GM15510 (cell line): ENCODE results near the gene CNTN5.

Experiments
- POLR2A ChIP-seq: IDR thresholded peaks from 3 replicates; pipeline ENCODE4 v1.6.1; 2011; ENCODE audit warnings: borderline replicate concordance; ENCODE audit not compliant: insufficient read length; ENCODE audit errors: extremely low read depth

The CNTN5 gene

DNA sequence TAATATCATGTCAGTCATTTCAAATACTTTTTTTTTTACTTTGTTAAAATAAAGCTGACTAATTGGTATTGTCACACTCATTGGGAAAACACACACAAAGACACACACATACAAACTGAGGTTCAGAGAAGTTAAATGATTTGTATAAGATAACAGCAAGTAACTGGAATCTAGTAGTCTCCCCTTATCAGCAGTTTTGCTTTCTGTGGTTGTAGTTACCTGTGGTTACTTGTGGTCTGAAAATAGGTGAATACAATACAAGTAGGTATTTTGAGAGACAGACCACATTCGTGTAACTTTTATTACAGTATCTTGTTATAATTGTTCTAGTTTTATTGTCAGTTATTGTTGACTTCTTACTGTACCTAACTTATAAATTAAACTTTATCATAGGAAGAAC lies 610.9 kb downstream of the CNTN5 start:
- no peak for TF ChIP-seq POLR2A

DNA sequence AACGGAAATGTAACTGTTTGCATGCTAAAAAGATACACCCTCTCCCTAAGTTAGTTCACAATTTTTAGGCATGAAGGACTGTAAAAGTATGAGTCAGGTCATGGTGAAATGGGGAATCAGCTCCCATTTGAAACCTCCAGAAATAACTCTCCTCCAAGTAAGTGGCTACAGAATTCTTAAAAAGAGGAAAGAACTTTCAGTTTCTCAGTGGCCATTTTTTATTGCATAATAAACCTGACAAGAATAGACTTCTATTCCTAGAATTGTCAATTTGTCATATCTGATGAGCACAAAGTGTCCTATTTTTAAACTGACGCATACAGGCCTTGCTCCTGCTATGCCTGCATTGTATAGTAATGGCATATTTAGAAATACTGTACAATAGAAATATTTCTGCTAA lies 612.2 kb downstream of the CNTN5 start:
- no peak for TF ChIP-seq POLR2A

- no peak for TF ChIP-seq POLR2A
Observed at GRCh38 chr11:99634581-99634980, 613.8 kb downstream of the CNTN5 start.

- TF ChIP-seq POLR2A = no peak
Observed at GRCh38 chr11:99638073-99638553, 617.4 kb downstream of the CNTN5 start.

- TF ChIP-seq POLR2A = no peak
Observed at GRCh38 chr11:99640671-99641070, 619.9 kb downstream of the CNTN5 start.

DNA sequence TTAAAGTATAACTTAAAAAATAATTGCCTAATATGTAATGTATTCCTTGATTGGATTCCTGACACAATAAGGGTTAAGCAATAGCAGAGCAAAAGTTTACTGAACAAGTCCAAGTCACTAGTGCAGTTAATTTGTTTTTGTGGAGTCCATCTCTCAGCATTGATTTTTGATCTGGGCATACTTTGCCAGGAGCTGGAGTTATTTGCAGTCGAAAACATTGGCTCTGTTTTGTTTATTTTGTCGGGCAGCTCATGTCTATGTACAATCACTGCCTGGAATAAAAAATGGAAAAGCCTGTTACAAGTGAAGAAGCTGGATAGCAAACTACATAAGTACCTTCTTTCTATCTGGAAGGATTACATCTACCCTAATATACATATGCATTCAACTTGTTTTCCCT lies 625.2 kb downstream of the CNTN5 start:
- no peak for TF ChIP-seq POLR2A

DNA sequence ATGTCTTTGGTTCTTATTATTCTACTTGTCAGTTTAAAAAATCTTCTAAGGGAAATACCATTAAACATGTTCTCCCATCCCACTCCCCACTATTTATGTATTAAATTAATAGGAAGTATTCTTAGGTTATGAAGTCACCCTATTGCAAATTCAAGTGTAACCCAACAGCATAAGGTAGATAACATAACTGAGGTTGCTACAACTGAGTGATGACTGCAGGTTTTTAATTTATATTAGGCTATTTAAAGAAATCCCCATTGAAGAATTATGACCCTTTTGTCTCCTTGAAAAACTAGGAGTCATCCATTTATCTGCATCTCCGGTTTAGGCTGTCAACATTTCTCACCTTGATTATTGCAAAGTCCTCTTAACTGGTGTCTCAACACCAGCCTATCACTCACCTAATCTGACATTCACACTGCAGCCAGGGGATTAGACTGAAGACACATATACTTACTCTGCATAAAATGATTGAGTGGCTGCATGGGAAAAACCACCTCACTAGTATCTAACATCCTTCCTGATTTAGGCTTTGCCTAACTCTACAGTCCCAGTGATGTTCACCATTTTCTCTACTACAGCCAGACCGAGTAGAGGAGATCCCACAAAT lies 649.4 kb downstream of the CNTN5 start:
- no peak for TF ChIP-seq POLR2A

DNA sequence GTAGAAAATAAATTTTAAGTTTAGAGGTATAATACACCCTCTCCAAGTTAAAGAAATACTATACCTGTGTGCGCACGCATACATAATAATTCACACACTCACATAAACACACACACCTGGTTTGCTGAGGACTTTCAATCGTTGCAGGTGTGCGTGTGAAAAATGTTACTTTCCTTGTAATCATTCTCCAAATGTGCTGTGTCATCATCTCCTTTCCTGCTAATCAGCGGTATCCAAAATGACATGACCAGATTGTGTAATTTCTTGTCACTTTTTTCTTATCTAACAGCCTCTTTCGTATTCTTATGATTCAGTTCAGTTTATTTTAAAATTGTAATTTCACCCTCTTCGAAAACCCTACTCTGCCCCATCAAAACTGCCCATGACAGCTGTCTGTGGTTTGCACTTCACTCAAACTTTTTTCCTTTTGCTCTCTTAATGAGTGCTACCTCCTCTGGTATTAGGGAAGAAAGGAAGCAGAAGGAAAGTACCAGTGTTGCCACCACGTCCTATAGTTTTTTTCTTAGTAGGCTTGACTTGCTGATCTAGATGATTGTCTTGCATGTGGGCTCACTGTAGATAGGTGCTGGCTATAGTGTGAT lies 651.2 kb downstream of the CNTN5 start:
- TF ChIP-seq POLR2A = no peak

GRCh38 chr11:99676292-99676691 lies 655.5 kb downstream of the CNTN5 start:
- TF ChIP-seq POLR2A = no peak

DNA sequence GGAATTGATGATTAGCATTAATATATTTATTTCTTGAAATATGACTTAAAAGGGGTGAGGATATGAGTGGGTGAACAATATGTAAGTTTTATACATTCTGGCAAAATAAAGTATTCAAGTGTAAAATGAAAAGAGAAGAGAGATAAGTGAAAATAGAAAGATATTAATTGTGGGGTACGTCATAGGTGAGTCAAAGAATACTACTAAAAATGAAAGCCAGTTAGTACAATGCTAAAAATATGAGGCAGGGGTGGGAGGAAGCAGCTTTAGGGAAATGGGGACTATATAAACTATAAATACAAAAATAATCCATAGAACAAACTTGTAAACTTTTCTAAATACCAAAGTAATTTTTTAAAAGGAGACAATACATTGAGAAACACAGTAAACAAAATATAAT lies 661.4 kb downstream of the CNTN5 start:
- TF ChIP-seq POLR2A = no peak

DNA sequence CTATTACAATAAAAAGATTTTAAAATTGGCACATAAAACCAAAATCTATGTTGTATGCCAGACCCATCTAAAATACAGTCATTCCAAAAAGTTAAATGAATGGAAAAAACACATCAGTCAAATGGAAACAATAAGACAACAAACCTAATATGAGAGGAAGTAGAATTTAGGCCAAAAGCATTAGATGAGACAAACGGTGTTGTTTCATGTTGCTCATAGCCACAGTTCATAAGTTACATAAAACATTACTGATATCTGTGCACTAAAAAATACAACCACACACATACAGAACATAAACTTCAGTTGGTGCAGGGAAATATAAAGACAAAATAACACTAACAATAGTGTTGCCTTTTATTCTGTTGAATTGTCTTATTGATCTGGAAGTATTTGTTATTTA lies 661.9 kb downstream of the CNTN5 start:
- no peak for TF ChIP-seq POLR2A

DNA sequence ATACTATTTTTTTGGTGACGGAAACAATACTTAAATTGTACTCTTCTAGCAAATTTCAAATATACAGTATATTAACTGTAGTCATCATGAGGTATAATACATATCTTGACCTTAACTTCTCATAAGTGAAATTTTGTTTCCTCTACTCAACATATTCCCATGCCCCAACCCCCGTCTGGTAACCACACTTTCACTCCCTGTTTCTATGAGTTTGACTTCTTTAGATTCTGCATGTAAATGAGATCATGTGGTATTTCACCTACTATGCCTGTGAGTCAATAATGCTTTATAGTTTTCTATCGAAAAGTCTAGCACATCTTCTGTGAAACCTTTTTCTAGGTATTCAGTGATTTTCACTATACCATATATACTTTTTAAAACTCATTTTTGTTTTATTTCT lies 663.2 kb downstream of the CNTN5 start:
- no peak for TF ChIP-seq POLR2A

GRCh38 chr11:99686838-99687237 lies 666.1 kb downstream of the CNTN5 start:
- TF ChIP-seq POLR2A = no peak

DNA sequence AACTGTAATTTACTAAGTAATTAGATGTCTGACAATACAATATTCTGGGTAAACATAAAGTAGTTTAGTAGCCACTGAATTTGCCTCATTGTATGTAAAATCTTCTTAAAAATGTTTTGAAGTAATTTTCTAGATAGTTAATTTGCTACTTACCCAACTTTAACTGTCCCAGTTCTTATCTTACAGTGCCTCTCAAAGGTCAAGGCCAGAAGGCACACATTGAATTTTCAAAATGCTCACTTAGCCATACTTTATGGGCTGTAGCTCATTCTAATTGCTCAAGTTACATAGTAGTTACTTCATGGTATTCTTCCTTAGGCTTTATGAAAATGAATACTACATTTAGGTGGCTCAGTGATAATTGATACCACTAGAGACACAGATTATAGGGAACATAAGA lies 666.6 kb downstream of the CNTN5 start:
- no peak for TF ChIP-seq POLR2A

DNA sequence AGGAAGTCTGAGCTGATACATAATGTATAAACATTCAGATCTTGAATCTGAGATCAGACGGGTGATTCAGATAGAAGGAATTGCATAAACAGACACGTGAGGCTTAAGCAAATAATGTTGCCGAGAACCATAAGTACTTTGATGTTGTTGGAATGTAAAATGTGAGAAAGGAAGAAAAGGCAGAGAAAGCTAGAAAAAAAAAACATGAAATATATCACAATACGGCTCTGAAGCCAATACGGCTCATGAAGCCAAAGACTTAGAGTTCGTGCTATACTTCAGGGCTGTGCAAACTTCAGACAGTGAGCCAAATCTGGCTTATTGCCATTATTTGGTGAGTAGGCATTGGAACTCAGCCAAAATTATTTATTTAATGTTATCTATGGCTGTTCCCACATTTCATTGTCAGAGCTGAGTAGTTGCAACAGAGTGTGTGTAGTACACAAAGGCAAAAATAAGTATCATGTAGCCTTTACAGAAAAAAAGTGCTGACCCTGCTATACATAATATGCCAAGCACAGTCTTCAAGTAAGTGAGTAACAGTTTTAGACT lies 673.3 kb downstream of the CNTN5 start:
- no peak for TF ChIP-seq POLR2A

DNA sequence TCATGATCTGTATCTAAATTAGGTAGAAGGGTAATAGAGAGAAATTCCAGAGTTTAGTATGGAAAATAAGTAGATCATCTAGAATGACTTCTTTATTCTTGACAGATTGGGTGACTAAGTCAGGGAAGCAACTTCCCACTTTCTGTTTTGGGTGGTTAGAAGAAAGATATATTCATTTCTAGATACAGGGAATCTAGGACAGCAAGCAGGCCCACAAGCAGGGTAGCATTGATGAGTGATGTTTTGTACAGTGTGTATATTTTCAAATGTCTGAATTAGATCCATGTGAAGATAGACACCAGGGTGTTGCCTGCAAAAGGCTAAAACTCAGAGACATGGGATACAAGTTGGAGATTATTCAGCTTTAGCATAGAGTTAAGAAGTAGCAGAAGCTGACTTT lies 674.4 kb downstream of the CNTN5 start:
- no peak for TF ChIP-seq POLR2A
